Hepatocyte (in vitro differentiated cells): ENCODE data around the gene PLXNB2.

ENCODE experiments used
- EZH2 ChIP-seq: fragments of 200-600 bp; sonication (generic); IDR thresholded peaks from 2 replicates; pipeline ENCODE4 v1.6.1; 2016; ENCODE audit warnings: antibody characterized with exemption, mild to moderate bottlenecking, borderline replicate concordance
- EZH2phosphoT487 ChIP-seq: fragments of 200-600 bp; sonication (generic); IDR thresholded peaks from one replicate; pipeline ENCODE4 v1.6.1; 2018; ENCODE audit warnings: antibody characterized with exemption, mild to moderate bottlenecking, low read depth, moderate library complexity; ENCODE audit not compliant: unreplicated experiment, severe bottlenecking
- TF ChIP-seq, protein P1 (sequence below): fragments of 200-600 bp; sonication (generic); IDR thresholded peaks from 2 replicates; pipeline ENCODE4 v1.5.1; 2016; ENCODE audit warnings: antibody characterized with exemption, mild to moderate bottlenecking; ENCODE audit not compliant: poor library complexity

GRCh38 chr22:50342651-50343540 lies 35.5 kb upstream of the PLXNB2 start, which contains the start of gene PPP6R2:
- no peak for TF ChIP-seq EZH2
- TF ChIP-seq EZH2phosphoT487 = no peak
- TF ChIP-seq, protein P1, sequence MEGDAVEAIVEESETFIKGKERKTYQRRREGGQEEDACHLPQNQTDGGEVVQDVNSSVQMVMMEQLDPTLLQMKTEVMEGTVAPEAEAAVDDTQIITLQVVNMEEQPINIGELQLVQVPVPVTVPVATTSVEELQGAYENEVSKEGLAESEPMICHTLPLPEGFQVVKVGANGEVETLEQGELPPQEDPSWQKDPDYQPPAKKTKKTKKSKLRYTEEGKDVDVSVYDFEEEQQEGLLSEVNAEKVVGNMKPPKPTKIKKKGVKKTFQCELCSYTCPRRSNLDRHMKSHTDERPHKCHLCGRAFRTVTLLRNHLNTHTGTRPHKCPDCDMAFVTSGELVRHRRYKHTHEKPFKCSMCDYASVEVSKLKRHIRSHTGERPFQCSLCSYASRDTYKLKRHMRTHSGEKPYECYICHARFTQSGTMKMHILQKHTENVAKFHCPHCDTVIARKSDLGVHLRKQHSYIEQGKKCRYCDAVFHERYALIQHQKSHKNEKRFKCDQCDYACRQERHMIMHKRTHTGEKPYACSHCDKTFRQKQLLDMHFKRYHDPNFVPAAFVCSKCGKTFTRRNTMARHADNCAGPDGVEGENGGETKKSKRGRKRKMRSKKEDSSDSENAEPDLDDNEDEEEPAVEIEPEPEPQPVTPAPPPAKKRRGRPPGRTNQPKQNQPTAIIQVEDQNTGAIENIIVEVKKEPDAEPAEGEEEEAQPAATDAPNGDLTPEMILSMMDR = no peak
